Stimulated activated CD8-positive, alpha-beta memory T cell treated with anti-CD3 and anti-CD28 coated beads, Interleukin-12 subunit alpha, Interleukin-12 subunit beta, amount 100 ng/mL, for 4 hours (primary cell): Measurements from ENCODE around the gene CYP27C1.
"Not testable (repeated sequence)": the region's sequence is repeated elsewhere in the genome, so short reads cannot be mapped to it uniquely, and the experiment has no call there.

Source experiments
- DNase-seq: peaks from one replicate; pipeline ENCODE4 v3.0.0-alpha.2; 2020; ENCODE audit warnings: low read depth

The CYP27C1 gene, protein sequence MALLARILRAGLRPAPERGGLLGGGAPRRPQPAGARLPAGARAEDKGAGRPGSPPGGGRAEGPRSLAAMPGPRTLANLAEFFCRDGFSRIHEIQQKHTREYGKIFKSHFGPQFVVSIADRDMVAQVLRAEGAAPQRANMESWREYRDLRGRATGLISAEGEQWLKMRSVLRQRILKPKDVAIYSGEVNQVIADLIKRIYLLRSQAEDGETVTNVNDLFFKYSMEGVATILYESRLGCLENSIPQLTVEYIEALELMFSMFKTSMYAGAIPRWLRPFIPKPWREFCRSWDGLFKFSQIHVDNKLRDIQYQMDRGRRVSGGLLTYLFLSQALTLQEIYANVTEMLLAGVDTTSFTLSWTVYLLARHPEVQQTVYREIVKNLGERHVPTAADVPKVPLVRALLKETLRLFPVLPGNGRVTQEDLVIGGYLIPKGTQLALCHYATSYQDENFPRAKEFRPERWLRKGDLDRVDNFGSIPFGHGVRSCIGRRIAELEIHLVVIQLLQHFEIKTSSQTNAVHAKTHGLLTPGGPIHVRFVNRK

DNA sequence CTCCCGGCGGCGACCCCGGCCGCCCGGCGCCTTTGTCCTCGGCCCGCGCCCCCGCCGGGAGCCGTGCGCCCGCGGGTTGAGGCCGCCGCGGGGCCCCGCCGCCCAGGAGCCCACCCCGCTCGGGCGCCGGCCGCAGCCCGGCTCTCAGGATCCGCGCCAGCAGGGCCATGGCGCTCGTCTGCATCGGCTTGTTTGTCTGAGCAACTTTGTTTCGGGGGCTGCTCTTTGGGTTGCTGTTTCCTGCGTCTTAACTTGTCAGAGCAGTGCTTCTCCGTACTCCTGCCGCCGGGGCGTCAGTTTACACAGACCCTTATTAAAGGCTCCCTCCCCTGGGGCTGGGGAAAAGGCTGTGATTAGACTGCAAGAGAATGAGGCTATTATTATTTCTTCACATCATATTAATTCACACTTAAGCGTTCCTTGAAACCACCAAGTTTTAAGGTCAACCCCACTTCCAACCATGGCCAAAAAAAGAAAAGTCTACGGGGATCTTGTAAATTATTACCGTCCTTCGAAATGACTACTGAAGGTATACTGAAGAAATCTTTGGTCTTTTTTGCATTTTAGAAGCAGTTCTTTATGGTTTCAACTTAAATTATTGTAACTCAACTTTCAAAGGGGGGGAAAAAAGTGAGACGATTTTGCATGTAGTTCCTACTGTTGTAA is at the start of gene CYP27C1:
CYP27C1 (minus strand) TSS at position 198 of the 666 bp plus-strand sequence; CDS start at position 169, 29 bp downstream.
- DNase-seq, result no peak

DNA sequence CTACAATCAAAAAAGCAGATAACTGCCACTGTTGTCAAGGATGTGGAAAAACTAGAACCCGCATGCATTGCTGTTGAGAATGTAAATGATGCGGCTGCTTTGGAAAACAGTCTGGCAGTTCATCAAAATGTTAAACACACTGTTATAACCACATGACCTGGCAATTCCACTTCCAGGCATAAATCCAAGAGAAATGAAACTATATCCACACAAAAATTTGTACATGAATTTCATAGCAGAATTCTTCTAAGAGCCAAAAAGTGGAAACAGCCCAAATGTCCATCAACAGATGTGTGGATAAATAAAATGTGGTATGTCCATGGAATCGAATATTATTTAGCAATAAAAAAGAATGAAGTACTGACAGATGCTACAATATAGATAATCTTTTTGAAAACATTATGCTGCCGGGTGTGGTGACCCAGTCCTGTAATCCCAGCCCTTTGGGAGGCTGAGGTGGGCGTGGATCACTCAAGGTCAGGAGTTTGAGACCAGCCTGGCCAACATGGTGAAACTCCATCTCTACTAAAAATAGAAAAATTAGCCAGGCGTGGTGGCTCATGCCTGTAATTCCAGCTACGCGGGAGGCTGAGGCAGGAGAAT is 41.8 kb upstream of the CYP27C1 start:
- no peak for DNase-seq

DNA sequence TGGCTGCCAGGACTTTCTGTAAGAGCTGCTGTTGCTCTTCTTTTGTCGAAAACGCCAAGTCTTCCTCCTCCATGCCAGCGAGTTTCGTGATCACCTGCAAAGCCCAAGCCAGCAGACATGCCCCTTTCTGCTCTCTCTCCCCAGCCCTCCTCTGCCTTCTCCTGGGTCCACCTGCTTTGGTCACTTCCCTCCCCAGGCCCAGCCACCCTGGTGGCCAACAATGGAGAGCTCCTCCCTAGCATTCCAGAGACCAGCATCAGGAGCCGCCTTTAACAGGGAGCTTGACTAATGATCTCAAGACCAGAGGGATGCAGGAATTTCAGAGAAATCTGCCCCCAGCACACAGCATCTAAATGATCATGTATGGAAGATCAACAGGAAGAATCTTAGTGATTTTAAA is 39.3 kb upstream of the CYP27C1 start:
- DNase-seq, result no peak

DNA sequence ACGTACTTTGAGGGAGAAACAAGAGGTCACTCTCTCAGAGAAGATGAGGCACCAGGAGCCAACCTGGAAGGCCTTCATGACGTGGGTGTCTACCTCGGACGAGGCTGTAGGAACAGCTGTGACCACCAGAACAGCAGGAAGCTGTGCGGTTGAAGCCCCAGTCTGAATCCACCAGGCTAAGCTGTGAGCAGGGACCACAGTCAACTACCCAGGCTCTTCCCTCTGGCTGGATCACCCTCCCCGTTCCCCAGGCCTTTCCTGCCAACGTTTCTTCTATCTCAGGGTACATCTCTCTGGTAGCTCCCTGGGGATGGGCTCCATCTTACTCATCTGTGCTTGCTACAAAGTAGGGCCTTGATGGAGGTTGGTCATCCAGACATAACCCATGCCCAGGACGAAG is 36.8 kb upstream of the CYP27C1 start:
- no peak for DNase-seq

DNA sequence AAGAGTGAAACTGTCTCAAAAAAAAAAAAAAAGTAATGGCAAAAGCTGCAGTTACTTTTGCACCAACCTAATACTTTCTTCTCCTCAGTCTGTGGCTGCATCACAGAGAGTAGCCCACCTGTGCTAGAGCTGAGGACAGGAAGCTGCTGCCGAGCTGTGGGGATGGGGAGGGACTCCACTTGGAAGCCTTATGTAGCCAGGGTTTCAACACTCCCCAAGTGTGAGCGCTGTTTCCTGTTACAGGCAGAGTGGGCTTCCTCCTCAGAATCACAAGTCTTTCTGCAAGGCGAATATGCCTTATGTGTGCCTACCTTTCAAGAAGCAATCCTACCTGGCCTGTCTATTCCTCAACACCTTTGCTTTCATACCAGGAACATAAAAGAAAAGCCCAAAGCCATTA is 36.3 kb upstream of the CYP27C1 start:
- no peak for DNase-seq

DNA sequence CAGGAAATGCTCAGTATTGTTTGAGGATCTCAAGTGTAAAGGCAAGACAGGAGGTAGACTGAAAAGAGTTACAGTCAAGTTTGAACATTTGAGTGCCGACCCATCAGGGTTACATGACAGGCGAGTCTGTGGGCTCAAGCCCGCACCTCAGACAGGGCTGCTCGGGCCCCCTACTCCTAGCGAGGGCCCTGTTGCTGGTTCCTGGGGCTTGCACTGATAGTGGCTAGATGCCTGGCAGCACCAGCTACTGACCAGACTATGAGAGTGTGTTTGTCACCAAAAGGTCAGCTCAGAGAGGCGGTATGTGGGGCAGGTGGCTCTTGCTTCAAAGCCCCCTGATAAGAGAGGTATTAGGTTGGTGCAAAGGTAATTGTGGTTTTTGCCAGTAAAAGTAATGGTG is 35.6 kb upstream of the CYP27C1 start:
- no peak for DNase-seq

DNA sequence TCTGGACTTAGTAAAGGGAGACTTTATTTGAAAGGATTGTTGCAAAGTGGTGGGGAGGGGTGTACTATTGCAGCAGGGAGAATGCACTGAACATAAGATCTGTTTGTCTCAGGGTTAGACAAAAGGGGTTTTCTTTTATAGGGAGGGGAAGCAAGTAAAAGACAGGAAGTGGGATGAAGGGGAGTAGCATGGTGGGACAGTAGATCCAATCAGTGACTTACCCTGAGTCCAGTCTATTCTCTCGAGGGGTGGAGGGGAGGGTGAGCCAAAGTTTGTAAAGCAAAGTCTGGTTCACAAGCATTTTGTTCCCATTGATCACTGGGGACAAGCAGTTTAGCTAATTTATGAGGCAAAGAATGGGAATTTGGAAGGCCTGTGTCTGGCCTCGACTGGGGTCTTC is 35.0 kb upstream of the CYP27C1 start:
- DNase-seq, result no peak

DNA sequence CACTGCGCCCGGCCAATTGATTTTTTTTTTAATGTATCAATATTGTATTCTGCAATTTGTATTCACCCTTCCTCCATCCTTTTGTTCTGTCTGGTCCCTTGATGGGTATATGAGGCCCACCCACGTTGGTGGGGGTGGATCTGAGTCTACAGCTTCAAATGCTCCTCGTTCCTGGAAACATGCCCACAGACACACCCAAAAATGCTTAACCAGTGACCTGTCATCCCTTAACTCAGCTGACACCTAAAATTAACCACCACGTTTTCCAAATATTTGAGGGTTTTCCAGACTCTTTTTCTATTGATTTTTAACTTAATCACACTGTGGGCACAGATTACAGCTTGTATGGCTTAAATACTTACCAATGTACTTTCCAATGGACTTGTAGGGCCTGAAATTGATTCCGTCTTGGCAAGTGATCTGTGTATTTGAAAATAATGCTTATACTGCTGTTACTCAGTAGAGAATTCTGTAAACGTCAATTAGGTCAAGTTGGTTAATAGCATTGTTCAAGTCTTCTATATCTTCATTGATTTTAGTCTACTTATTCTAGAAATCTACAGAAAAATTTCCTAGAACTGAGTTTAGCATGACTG is 34.4 kb upstream of the CYP27C1 start:
- no peak for DNase-seq

DNA sequence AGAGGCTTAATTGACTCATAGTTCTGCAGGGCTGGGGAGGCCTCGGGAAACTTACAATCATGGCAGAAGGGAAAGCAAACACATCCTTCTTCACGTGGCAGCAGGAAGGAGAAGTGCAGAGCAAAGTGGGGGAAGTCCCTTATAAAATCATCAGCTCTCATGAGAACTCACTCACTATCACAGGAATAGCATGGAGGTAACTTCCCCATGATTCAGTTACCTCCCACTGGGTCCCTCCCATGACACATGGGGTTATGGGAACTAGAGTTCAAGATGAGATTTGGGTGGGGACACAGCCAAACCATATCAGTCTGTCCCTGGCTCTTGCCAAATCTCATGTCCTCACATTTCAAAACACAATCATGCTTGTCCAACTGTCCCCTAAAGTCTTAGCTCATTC is 21.1 kb upstream of the CYP27C1 start:
- not testable (repeated sequence) for DNase-seq

DNA sequence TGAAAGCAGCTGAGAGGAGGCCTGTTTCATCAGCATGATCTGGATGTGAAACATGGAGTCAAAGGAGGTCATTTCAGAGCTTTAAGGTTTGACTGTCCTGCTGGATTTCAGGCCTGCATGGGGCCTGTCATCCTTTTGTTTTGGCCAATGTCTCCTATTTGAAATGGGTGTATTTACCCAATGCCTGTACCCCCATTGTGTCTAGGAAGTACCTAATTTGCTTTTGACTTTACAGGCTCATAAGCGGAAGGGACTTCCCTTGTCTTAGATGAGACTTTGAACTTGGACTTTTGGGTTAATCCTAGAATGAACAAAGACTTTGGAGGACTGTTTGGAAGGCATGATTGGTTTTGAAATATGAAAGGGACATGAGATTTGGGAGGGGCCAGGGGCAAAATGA is 19.3 kb upstream of the CYP27C1 start:
- DNase-seq, result no peak

DNA sequence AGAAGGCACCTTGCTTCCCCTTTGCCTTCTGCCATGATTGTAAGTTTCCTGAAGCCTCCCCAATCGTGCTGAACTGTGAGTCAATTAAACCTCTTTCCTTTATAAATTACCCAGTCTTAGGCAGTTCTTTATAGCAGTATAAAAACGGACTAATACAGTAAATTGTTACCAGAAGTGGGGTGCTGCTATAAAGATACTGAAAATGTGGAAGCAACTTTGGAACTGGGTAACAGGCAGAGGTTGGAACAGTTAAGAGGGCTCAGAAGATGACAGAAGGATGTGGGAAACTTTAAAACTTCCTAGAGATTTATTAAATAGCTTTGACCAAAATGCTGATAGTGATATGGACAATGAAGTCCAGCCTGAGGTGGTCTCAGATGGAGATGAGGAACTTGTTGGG is 17.7 kb upstream of the CYP27C1 start:
- not testable (repeated sequence) for DNase-seq

DNA sequence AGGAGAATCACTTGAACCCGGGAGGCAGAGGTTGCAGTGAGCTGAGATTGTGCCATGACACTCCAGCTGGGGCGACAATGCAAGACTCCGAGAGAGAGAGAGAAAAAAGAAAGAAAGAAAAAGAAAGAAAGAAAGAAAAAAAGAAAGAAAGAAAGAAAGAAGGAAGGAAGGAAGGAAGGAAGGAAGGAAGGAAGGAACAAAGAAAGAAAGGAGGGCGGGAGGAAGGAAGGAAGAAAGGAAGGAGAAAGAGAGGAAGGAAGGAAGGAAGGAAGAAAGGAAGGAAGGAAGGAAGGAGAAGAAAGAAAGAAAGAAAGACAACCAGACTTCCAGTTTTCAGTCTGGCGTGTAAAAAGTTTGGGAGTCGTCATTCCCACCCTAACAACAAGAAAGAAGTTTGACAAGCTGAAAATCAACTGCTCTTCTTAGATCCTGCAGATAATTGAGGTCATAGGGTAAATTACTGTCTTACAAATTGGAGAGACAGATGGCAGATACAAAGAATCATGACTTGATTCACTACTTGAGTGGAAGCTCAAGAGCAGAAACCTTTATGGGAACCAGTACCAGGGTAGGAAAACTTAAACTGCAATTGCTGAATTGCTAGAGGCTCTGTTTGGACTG is 15.1 kb upstream of the CYP27C1 start:
- no peak for DNase-seq

DNA sequence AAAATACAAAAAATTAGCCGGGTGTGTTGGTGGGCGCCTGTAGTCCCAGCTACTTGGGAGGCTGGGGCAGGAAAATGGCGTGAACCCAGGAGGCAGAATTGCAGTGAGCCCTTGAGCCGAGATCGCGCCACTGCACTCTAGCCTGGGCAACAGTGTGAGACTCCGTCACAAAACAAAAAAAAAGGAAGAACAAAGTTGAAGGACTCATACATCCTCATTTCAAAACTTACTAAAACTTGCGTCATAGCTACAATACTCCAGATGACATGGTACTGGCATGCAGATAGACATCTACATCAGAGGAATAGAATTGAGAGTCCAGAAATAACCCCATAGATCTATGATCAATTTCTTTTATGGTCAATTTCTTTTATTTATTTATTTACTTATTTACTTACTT is 13.6 kb upstream of the CYP27C1 start:
- DNase-seq, result no peak

DNA sequence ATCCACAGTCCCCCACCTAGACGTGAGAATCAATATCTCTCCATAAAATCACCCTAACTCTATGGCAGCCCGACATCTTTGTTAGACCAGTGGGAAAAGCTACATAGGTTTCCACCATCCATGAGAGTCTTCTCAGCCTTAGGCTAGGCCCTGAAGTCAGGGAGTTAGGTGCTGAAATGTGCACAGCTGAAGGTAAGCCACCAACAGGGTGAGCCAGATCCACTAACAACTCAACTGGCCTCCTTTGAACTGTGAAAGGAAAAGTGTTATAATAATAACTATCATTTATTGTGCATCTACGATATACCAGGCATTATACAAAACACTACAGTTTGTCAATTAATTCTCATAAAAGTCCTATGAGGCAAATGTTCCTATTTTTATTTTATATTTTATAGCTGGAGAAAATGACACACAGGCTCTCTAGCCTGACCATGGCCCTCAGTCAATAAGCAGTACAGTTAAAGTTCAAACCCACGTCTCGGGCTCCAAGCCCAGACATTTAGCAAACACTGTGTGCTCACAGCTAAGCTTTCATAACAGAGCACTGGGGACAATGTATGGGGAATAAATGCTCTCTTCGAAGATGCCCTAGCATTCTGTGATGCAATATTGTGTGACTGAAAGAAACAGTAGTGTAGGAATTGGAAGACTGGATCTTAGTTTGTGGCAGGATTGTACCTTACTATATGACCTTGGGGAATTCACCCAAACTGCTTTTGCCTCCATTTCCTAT is 11.2 kb upstream of the CYP27C1 start:
- DNase-seq, result no peak

DNA sequence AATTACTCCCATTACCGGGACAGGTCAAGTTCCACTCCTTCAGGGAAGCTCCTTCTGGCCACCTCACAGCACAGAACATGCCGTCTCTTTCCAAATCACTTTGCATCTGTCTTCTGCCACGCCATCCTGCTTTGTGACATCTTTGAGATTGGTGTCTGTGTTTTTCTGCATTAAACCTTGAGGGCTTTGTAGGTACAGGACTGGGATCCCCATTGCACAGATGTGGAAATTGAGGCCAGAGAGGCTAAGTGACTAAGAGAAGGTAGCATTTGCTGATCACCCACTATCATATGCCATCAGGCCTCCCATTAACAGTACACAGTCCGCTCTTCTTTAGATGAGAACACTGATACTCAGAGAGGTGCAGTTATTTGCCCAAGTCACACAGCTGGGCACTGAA is 9.5 kb upstream of the CYP27C1 start:
- no peak for DNase-seq

DNA sequence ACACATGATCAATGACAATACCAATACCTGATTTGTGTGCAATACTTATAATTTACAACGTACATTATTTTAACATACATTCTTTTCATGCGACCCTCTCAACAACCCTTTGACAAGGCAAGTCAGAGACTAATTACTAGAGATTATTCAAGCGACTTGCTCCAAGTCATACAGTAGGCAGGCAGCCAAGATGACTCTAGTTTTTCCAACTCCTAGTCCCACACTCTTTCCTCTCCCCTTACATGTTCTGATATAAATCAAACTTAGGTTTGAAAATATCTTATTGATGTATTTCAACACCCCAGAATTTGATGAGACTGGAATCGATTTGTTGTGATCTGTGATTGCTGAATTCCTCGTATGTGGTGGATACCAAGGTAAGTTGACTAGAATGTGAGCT is 8.0 kb upstream of the CYP27C1 start:
- no peak for DNase-seq

DNA sequence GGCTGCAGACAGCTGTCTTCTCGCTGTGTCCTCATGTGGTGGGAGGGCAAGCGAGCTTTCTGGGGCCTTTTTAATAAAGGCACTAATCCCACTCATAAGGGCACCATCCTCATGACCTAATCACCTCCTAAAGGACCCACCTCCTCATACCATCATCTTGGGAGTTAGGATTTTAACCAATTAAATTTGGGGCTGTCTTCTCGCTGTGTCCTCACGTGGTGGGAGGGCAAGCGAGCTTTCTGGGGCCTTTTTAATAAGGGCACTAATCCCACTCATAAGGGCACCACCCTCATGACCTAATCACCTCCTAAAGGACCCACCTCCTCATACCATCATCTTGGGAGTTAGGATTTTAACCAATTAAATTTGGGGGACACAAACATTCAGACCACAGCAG is 7.2 kb upstream of the CYP27C1 start:
- DNase-seq, result not testable (repeated sequence)

DNA sequence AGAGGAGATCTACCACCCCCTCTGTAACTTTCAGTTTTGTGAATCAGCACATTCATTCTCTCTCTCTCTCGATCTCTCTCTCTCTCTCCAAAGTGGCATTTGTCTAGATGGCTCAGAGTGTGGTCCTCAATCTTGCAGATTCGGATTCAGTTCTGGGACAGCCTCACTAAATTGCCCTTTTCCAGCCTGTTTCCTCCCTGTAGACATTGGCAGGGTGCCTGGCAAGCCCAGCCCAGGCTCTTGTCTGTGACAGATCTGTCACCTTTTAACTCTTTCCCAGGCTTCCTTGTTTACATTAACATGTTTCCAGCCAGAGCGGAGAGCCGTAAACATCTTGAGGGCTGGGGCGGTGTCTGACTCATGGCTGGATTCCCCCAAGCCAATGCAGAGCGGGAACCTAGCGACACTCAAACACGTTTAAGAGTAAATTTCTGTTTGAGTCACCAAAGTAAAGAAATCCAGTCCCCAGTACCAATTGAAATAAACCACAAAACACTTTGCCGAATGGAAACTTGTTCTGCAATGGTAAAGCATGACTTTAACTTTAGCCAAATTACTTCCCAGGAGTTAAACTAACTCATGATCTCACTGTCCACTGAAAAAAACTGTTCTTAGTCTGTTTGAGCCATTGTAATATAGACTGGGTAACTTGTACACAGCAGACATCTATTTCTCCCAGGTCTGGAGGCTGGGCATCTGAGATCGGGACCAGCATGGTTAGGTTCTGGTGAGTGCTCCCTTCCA is 6.6 kb upstream of the CYP27C1 start:
- no peak for DNase-seq

DNA sequence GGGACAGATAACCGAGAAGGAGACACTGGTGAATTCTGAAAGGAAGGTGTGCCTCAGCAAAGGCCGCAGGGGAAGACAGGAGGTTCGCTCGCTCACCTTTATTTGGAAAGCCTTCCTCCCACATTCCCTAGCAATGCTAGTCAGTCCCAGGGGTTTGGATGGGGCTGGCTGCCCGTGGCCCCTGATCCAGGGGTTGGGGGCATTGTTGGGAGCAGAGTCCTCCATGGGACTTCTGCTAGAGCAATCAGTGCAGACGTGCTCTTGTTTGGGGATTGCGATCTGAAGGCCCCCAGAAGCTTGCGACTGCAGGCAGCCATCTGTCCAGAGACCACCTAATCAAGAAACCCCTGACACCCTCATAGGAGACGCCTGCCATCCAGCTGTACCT is 6.0 kb upstream of the CYP27C1 start:
- DNase-seq, result no peak

DNA sequence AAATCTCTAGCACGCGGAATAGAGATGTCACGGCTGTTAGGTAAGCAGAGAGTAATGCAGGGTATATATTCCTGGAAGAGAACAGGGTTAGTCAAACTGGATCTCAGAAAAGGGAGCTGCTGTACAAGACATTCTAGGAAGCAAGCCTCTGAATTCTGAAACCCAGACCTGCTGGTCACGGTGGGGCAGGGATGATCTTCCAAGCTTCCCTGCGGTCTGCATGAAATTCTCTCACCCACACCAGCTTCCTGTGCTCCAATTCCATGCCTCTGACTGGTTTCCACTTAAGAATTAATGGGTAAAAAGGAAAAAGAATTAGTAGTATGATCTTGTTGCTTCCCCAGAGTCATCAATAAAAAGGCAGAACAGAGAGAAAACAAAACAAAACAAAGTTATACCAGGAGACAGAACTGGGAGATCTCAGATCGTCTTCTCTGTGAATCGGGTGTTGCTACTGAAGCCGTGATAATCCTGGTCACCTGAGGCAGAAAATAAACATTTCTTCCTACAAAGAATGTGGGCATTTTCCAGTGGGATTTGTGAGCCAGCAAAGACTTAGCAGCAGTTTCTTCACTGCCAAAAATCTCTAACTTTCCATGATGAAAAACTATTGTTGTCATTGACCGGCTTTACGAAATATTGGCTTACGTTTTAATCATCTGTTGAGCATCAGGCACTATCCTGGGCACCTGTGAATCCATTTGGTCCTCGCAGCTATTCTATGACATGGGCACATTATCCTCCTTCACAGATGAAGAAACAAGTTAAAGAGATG is 5.3 kb upstream of the CYP27C1 start:
- DNase-seq, result no peak
